Forelimb muscle (tissue), 1 donor: ENCODE results near the gene ANP32A. TPM values are rescaled to one million over a fixed set of nuclear protein-coding genes. Genes with fewer than 3 reads are reported as not detected.

Experiments
- DNase-seq: peaks from one replicate; pipeline ENCODE4 v3.0.0-alpha.2; 2013; ENCODE audit warnings: low read depth
- polyA plus RNA-seq: library from polyadenylated mRNA; unstranded; fragments of 120-200 nt; gene quantifications from one replicate; pipeline ENCODE4 v1.2.1, GENCODE V29; 2013; ENCODE audit not compliant: insufficient read length

Gene ANP32A
- polyA plus RNA-seq, 1 donor = 149 TPM

DNA sequence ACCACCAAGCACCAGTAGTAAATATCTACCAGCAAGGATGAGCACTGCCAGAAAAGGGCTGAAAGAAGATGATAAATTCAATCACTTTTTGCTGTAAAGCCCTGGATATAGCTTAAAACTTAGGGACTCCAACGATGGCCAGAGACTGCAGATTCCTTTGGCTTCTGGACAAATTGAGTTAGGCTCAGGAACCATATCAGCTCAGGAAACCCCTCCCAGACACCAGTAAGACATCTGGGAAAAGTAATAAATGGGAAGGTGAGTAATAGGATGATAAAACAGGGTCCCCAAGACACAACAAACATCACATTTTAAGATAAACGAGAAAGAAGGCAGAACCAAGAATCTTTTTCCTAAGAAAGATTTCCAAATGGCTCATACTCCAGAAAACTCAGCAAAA, 65.0 kb downstream of the ANP32A start:
- DNase-seq = no peak

GRCh38 chr15:68751622-68752021, 69.1 kb downstream of the ANP32A start:
- no peak for DNase-seq

DNA sequence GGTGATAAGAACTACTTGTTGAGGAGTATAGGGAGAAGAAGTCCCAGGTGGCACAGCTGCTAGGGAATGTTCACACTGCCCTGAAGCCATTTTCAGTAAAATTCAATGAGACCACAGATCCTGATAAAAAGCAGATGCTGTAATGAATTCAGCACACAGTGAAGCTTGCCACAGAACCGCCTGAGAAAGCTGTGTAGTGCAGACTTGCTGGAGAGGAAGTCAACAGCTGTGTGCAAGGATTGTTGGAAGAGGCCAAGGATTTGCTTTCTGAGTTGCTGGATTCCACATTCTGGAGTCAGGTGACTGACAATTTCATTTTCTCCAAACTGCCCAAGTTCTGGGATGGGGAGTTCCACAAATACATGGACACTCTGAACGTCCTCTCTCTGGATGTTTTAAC, 70.9 kb downstream of the ANP32A start:
- DNase-seq = peak; percentile 63

DNA sequence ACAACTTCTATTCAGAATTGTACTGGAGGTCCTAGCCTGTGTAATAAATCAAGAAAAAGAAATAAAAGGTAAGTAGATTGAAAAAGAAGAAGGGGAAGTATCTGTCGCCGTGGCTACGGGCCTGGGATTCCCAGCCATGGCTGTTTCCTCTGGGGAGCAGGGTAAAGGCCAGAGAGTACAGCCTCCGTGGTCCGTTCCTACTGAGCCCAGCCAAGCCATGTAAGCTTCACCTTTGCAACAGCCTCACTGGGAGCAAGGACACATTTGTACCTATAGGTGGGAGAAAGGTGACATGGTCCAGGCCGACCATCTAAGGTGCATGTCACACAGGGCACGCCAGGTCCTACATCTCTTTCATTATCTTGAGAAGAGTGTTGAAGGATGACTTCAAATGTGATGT, 71.3 kb downstream of the ANP32A start:
- no peak for DNase-seq

DNA sequence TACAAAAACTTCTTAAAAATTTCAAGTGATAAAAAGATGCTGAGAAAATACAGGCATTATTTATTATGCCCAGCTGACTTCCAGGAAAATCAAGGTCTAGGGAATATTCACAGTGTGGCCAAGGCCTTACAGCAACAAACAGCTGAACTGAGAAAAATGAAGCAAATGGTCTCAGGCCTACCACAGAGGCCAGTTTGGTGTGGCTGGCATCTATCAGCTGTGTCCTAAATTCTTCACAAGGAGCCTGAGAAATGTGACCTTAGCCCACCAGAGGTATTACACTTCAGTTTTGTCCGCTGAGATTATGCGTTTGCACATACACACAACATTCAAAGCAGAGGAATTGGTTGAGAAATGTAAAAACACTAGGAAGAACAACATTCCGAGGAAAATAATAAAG, 77.4 kb downstream of the ANP32A start:
- no peak for DNase-seq

- no peak for DNase-seq
Observed at GRCh38 chr15:68739390-68740080, 81.2 kb downstream of the ANP32A start.

GRCh38 chr15:68735610-68736009, 85.1 kb downstream of the ANP32A start:
- DNase-seq = no peak

- no peak for DNase-seq
Observed at GRCh38 chr15:68734881-68735280, 85.8 kb downstream of the ANP32A start.

GRCh38 chr15:68734352-68734751, 86.3 kb downstream of the ANP32A start:
- DNase-seq = no peak

DNA sequence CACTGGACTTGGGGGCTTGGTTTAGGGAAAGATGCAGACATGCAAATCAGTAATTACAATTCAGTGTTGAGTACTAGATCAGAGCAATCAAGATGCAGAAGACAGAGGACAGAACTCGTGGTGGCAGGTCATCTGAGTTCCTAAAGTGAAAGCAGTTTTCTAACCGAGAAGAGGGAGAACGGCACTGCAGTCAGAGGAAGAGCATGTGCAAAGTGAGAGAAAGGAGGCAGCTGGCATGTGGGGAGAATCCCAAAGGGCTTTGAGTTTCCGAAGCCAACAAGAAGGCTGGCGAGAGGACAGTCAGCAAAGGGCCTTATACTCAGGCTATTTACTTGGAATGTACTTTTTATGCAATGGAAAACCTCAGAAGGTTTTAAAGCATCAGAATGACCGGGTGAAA, 87.0 kb downstream of the ANP32A start:
- no peak for DNase-seq

- DNase-seq = no peak
Observed at GRCh38 chr15:68732451-68732850, 88.2 kb downstream of the ANP32A start.

DNA sequence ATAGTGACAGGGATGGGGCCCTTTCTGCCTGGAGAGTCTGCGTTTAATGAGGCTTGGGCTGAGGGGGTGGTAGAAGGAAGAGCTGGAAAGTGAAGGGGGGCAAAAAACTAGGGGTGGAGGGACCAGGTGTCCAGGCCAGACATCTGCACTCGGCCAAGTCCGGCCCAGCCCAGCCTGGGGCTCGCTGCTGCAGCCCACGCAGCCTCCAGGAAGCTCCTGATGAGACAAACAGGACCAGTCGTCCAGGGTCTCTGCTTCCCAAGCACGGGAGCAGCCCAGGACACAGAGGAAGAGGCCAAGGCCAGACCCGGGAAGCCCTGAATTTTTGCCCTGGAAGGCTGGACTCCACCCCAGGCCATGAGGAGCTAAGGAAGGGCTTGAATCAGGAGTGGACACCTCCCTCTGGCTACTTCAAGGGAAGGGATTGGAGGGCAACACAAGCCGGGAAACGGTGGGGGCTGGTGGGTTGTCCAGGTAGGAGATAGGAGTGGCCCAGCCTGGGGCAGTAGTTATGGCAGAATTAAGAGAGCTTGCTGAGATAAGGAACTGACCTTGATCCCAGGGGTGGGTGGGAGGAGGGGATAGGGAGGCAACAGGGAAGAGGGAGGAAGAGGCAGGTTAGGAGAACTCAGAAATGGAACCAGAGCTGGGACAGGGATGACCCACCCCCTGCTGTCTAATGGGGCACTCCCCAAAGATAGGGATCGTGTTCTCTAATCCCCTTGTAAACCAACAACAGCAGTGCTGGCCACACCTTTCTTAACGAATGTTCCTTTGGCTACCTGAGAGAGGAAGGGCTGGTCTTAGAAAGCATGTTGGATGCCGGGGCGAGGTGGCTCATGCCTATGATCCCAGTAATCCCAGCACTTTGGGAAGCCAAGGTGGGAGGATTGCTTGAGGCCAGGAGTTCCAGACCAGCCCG, 89.5 kb downstream of the ANP32A start:
- DNase-seq = no peak

- no peak for DNase-seq
Observed at GRCh38 chr15:68730471-68730919, 90.2 kb downstream of the ANP32A start.

DNA sequence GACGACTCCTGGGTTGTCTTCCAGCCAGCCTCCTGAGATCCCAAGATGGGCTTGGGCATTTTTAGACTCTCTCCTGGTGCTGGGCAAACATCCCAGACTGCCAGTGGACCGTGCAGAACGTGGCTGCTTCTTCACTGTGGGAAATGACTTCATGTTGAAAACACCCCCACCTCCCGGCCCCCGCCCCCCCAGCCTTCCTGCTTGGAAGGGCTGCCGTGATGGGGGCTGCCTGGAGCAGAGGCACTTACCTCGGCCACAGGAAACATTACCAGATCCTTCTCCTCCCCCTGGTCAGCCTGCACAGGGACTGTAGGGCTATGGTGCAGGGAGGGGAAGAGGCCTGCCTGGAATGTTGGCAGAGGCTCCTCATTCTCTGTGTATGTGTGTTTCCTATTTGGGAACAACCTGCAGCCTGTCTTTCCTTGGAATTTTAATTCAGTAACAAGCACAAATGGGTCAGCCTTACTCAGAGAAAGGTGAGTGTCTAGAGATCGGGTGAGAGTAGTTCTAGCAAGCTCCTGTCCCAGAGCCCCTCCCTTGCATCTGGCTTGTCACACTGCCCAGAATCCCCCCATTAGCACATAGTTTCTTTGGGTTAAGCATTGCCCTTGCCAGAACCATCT, 90.8 kb downstream of the ANP32A start:
- no peak for DNase-seq

Other genes starting within 250 kb of the ANP32A start
- gene CORO2B, start 241.9 kb downstream of the ANP32A start, polyA plus RNA-seq = 4.4 TPM
- gene SPESP1, start 109.6 kb upstream of the ANP32A start, polyA plus RNA-seq = 2.4 TPM
- 0.24 TPM for gene NOX5, start 193.8 kb upstream of the ANP32A start, polyA plus RNA-seq